A673 (cell line): ENCODE data around the gene ANAPC10.

ENCODE experiments used
- EZH2 ChIP-seq: fragments of 200-600 bp; sonication (generic); IDR thresholded peaks from 2 replicates; pipeline ENCODE4 v1.6.1; 2017; ENCODE audit warnings: borderline replicate concordance, low read depth, mild to moderate bottlenecking, mixed read lengths, antibody characterized with exemption, low read length; ENCODE audit not compliant: poor library complexity, severe bottlenecking
- TF ChIP-seq, protein P1 (sequence below): fragments of 300-800, 200-600 bp; sonication (generic); conservative IDR thresholded peaks from 2 replicates; pipeline ENCODE4 v1.5.1; 2017; ENCODE audit warnings: low read depth, mild to moderate bottlenecking, antibody characterized with exemption, low read length, moderate library complexity, mixed read lengths

DNA sequence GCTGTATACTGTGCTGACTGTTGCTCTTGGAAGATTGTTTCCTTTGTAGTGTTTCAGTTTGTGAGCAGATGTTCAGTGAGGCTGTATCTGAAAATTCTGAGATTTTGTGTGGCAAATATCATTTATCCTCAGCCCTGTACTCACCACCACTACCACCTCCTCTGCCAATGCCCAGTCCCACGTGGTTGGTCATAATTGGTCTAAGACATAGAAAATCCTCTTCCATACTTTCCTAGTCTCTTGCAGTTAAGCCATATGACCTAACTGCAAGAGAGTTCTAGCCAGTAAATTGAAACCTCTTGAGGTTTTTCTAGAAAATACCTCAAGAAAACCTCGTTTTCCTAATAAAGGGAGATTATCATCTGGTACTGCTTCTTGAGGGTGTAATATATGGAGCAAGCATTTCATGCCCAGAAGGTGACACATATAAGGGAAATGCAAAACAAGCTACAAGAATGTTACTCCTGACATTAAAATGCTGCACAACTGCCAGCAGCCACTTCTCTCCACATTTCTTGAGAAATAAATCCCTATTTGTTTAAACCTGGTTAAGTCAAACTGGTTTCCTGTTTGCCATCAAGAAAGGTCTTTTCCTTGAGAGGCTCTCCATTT, 32.9 kb upstream of the ANAPC10 start:
- TF ChIP-seq, protein P1, sequence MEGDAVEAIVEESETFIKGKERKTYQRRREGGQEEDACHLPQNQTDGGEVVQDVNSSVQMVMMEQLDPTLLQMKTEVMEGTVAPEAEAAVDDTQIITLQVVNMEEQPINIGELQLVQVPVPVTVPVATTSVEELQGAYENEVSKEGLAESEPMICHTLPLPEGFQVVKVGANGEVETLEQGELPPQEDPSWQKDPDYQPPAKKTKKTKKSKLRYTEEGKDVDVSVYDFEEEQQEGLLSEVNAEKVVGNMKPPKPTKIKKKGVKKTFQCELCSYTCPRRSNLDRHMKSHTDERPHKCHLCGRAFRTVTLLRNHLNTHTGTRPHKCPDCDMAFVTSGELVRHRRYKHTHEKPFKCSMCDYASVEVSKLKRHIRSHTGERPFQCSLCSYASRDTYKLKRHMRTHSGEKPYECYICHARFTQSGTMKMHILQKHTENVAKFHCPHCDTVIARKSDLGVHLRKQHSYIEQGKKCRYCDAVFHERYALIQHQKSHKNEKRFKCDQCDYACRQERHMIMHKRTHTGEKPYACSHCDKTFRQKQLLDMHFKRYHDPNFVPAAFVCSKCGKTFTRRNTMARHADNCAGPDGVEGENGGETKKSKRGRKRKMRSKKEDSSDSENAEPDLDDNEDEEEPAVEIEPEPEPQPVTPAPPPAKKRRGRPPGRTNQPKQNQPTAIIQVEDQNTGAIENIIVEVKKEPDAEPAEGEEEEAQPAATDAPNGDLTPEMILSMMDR, result no peak
- no peak for TF ChIP-seq EZH2
